GM19351 (cell line): ENCODE measurements around the gene GNA12.

Source experiments
- ATAC-seq: cut with Tn5 transposase; IDR thresholded peaks from one replicate; pipeline ENCODE4 v1.9.1; 2021; ENCODE audit warnings: mild to moderate bottlenecking, moderate library complexity; ENCODE audit not compliant: unreplicated experiment

The GNA12 gene

GRCh38 chr7:2838873-2839578, 5.1 kb downstream of the GNA12 start:
- peak; percentile 53 for ATAC-seq

- ATAC-seq = no peak
Measured at GRCh38 chr7:2838451-2838850, 5.7 kb downstream of the GNA12 start.

- no peak for ATAC-seq
Measured at GRCh38 chr7:2837496-2837895, 6.6 kb downstream of the GNA12 start.

GRCh38 chr7:2834748-2835441, 9.2 kb downstream of the GNA12 start:
- no peak for ATAC-seq

- ATAC-seq = no peak
Measured at GRCh38 chr7:2833083-2833910, 10.8 kb downstream of the GNA12 start.

- ATAC-seq = no peak
Measured at GRCh38 chr7:2832461-2832860, 11.6 kb downstream of the GNA12 start.

GRCh38 chr7:2830609-2831376, 13.3 kb downstream of the GNA12 start:
- no peak for ATAC-seq

- no peak for ATAC-seq
Measured at GRCh38 chr7:2829040-2829439, 15.1 kb downstream of the GNA12 start.

GRCh38 chr7:2826771-2827170, 17.3 kb downstream of the GNA12 start:
- ATAC-seq = no peak

GRCh38 chr7:2825559-2826227, 18.4 kb downstream of the GNA12 start:
- no peak for ATAC-seq

GRCh38 chr7:2824678-2825461, 19.2 kb downstream of the GNA12 start:
- no peak for ATAC-seq

- no peak for ATAC-seq
Measured at GRCh38 chr7:2824026-2824677, 20.0 kb downstream of the GNA12 start.

GRCh38 chr7:2823130-2823529, 21.0 kb downstream of the GNA12 start:
- ATAC-seq = no peak

GRCh38 chr7:2821842-2822507, 22.1 kb downstream of the GNA12 start:
- ATAC-seq = peak; percentile 68

- peak; percentile 50 for ATAC-seq
Measured at GRCh38 chr7:2821161-2821841, 22.8 kb downstream of the GNA12 start.

- ATAC-seq = no peak
Measured at GRCh38 chr7:2820508-2820934, 23.6 kb downstream of the GNA12 start.

GRCh38 chr7:2819954-2820397, 24.1 kb downstream of the GNA12 start:
- no peak for ATAC-seq
